DLD1 (cell line): ENCODE measurements around the gene RAP1GDS1.
"Not testable (repeated sequence)": the region's sequence is repeated elsewhere in the genome, so short reads cannot be mapped to it uniquely, and the experiment has no call there.

Source experiments
- in situ Hi-C: cut with HindIII; loops from 2 replicates; pipeline ENCODE4 v1.10.0; 2017; ENCODE audit warnings: low sequenced_read_pairs

RAP1GDS1 gene

GRCh38 chr4:98476891-98477290 is 215.7 kb downstream of the RAP1GDS1 start:
- in situ Hi-C loops: no loop called here

GRCh38 chr4:98479590-98479989 is 218.4 kb downstream of the RAP1GDS1 start:
- in situ Hi-C loops: not testable (repeated sequence)

- in situ Hi-C loops: no loop called here
These were observed 219.4 kb downstream of the RAP1GDS1 start for GRCh38 chr4:98480535-98480934.

- in situ Hi-C loops: no loop called here
These were observed 220.0 kb downstream of the RAP1GDS1 start for GRCh38 chr4:98481167-98481566.

GRCh38 chr4:98482503-98482846 is 221.3 kb downstream of the RAP1GDS1 start:
- in situ Hi-C loops: no loop called here

- in situ Hi-C loops: no loop called here
These were observed 221.9 kb downstream of the RAP1GDS1 start for GRCh38 chr4:98482847-98483806.

GRCh38 chr4:98484031-98484430 is 222.8 kb downstream of the RAP1GDS1 start:
- in situ Hi-C loops: no loop called here

- in situ Hi-C loops: no loop called here
These were observed 224.7 kb downstream of the RAP1GDS1 start for GRCh38 chr4:98485816-98486345.

GRCh38 chr4:98490251-98490650 is 229.1 kb downstream of the RAP1GDS1 start:
- in situ Hi-C loops: no loop called here

GRCh38 chr4:98491899-98492559 is 230.8 kb downstream of the RAP1GDS1 start:
- in situ Hi-C loops: no loop called here

- in situ Hi-C loops: no loop called here
These were observed 232.1 kb downstream of the RAP1GDS1 start for GRCh38 chr4:98493296-98493695.
